IPS DF 6.9 (cell line): ENCODE data around the gene LRRTM4.
"Not testable (repeated sequence)": the region's sequence is repeated elsewhere in the genome, so short reads cannot be mapped to it uniquely, and the experiment has no call there.

Source experiments
- DNase-seq: peaks from one replicate; pipeline ENCODE4 v3.0.0-alpha.2; 2013; ENCODE audit warnings: low read depth, low spot score
- H3K27ac ChIP-seq: one replicate; pipeline ENCODE4 v1.5.1; 2013; ENCODE audit warnings: low read length, control low read depth
- H3K27me3 ChIP-seq: 2 replicates; pipeline ENCODE4 v1.6.1; 2013; ENCODE audit warnings: mild to moderate bottlenecking, low read length; ENCODE audit not compliant: control insufficient read depth, insufficient read depth
- H3K36me3 ChIP-seq: 2 replicates; pipeline ENCODE4 v1.6.1; 2013; ENCODE audit warnings: low read length; ENCODE audit not compliant: control insufficient read depth, insufficient read depth
- H3K4me1 ChIP-seq: 2 replicates; pipeline ENCODE4 v1.6.1; 2013; ENCODE audit warnings: low read length; ENCODE audit not compliant: control insufficient read depth, insufficient read depth
- H3K4me3 ChIP-seq: 2 replicates; pipeline ENCODE4 v1.5.1; 2013; ENCODE audit warnings: mild to moderate bottlenecking, low read length
- H3K9me3 ChIP-seq: 2 replicates; pipeline ENCODE4 v1.6.1; 2013; ENCODE audit warnings: low read length, inconsistent platforms; ENCODE audit not compliant: control insufficient read depth, insufficient read depth
- WGBS: extraction: QIAGEN DNeasy Blood & Tissue Kit; methylation state at CpG from one replicate; pipeline ENCODE4 v1.1.7; 2013; ENCODE audit warnings: mixed read lengths, missing lambda C conversion rate; ENCODE audit not compliant: insufficient read length, insufficient coverage; 5-methylcytosine and 5-hydroxymethylcytosine counted together

The LRRTM4 gene

DNA sequence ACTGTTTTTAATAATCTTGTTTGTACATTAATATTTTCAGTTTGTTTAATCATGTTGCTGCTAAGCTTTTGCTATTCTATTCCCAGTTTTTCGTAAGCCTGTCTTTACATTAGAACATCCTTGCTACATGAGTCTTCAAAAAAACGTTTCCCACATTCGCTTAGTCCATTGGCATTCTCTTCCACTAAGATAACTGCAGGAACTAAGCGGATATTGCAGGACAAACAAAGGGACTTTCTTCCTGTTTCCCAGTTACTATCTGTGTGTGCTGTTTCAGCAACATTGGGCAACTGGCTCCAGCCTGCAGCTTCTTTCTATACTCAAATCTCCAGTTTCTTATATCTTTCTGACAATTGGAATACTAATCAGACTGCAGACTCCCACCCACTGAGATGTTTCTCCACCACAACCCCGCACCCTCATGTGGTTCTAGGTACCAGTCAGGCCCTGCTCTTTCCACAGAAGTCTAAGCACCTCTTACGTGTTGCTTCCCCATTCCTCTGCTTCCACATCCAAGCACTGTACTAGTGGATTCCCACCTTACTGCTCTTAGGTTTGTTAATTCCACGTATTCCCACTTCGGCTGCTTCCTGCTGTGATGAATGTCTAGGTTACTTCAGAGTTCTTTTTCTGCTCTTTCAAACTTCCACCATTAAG, 420.3 kb downstream of the LRRTM4 start:
- no peaks in the 10 kb centered on the region for H3K9me3 ChIP-seq
- no CpG with 5 or more reads among the region's 8 CpGs for WGBS
- DNase-seq: no peak

DNA sequence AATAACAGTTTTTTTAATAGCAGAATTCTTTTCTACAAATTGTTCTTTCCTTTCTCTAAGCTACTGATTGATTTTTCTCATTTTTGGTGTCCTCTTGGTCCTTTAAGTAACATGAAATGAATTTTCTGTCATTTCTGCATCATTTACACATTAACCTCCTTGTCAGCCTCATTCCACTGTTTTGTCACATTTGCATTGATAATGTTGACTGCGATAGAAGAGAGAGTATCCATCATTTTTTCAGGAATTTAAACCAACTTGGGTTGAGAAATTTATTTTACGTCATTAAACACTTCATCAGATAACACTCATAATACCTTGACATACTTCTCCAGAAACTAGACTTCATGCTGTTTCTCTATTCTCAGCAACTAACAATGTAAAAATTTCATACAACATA, 422.2 kb downstream of the LRRTM4 start:
- no peak overlapping the region for H3K4me3 ChIP-seq
- no CpG with 5 or more reads among the region's 2 CpGs for WGBS
- no peaks in the 10 kb centered on the region for H3K9me3 ChIP-seq
- H3K27ac ChIP-seq: no peak overlapping the region
- no peaks in the 10 kb centered on the region; the same call in 1 of the 2 replicates for H3K36me3 ChIP-seq
- DNase-seq: no peak
- peaks cover 1% of the 10 kb centered on the region; the same call in 1 of the 2 replicates for H3K4me1 ChIP-seq
- H3K27me3 ChIP-seq: no peaks in the 10 kb centered on the region

More for the DNA sequence above, 420.3 kb downstream of the LRRTM4 start:
- Histone ChIP-seq H3K4me1 (peaks cover 1% of the 10 kb centered on the region; the same call in 1 of the 2 replicates), H3K4me3 (no peak overlapping the region), H3K27me3 (no peaks in the 10 kb centered on the region), H3K27ac (no peak overlapping the region), H3K36me3 (no peaks in the 10 kb centered on the region; the same call in 1 of the 2 replicates)

DNA sequence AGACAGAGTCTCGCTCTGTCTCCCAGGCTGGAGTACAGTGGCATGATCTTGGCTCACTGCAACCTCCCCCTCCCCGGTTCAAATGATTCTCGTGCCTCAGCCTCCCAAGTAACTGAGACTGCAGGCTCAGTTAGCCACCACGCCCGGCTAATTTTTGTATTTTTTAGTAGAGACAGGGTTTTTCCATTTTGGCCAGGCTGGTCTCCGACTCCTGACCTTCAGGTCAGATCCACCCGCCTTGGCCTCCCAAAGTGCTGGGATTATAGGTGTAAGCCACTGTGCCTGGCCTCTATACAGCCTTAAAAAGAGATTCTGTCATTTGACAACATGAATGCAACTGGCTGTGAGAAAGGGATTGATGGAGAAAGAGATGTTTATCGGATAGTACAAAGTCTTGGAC, 426.7 kb downstream of the LRRTM4 start:
- WGBS: no CpG with 5 or more reads among the region's 8 CpGs
- not testable (repeated sequence) for H3K27me3 ChIP-seq, H3K9me3 ChIP-seq, H3K4me3 ChIP-seq, H3K36me3 ChIP-seq, DNase-seq, H3K4me1 ChIP-seq, H3K27ac ChIP-seq

DNA sequence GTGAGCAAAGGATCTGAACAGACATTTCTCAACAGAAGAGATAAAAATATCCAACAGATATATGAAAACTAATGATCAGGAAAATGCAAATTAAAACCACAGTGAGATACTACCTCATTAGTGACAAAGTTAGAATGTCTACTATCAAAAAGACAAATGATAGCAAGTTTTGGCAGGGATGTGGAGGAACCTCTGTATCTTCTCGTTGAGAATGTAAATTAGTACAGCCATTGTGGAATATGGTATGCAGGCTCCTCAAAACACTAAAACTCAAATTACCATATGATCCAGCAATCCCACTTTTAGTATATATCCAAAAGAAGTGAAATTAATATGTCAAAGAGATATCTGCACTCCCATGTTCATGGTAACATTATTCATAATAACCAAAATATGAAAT, 427.1 kb downstream of the LRRTM4 start:
- no CpG with 5 or more reads among the region's 1 CpG for WGBS
- no peak for DNase-seq
- H3K4me1 ChIP-seq: no peaks in the 10 kb centered on the region
- H3K4me3 ChIP-seq: no peak overlapping the region
- H3K27me3 ChIP-seq: no peaks in the 10 kb centered on the region
- no peak overlapping the region for H3K27ac ChIP-seq
- no peaks in the 10 kb centered on the region for H3K36me3 ChIP-seq
- no peaks in the 10 kb centered on the region for H3K9me3 ChIP-seq

DNA sequence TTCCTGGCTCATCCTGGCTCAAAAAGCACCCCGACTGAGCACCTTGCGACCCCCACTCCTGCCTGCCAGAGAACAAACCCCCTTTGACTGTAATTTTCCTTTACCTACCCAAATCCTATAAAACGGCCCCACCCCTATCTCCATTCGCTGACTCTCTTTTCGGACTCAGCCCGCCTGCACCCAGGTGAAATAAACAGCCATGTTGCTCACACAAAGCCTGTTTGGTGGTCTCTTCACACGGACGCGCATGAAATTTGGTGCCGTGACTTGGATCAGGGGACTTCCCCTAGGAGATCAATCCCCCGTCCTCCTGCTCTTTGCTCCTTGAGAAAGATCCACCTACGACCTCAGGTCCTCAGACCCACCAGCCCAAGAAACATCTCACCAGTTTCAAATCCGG, 433.8 kb downstream of the LRRTM4 start:
- not testable (repeated sequence) for H3K9me3 ChIP-seq, DNase-seq, H3K4me1 ChIP-seq, H3K27me3 ChIP-seq, H3K27ac ChIP-seq, H3K36me3 ChIP-seq
- WGBS: no CpG with 5 or more reads among the region's 13 CpGs
- peak overlapping the region; percentile 91; the same call in 1 of the 2 replicates for H3K4me3 ChIP-seq

DNA sequence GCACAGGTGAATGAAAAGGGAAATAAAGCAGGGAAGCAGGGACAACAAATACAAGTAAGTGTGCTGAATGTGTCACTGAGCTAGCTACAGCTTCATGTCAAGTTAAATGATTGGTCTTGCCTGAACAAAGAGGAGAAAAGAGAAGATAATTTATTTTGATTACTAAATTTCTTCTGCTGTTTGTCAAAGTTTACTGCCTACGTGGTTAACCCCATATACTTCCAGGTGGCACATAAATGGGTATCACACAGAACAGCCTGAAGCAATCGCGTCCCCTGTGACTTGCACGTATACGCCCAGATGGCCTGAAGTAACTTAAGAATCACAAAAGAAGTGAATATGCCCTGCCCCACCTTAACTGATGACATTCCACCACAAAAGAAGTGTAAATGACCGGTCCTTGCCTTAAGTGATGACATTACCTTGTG, 434.2 kb downstream of the LRRTM4 start:
- peaks cover 2% of the 10 kb centered on the region; the same call in 1 of the 2 replicates for H3K4me1 ChIP-seq
- H3K27me3 ChIP-seq: no peaks in the 10 kb centered on the region
- no peaks in the 10 kb centered on the region for H3K9me3 ChIP-seq
- no peak for DNase-seq
- peak overlapping the region; percentile 15; the same call in 1 of the 2 replicates for H3K4me3 ChIP-seq
- no CpG with 5 or more reads among the region's 6 CpGs for WGBS
- H3K36me3 ChIP-seq: no peaks in the 10 kb centered on the region
- no peak overlapping the region for H3K27ac ChIP-seq

DNA sequence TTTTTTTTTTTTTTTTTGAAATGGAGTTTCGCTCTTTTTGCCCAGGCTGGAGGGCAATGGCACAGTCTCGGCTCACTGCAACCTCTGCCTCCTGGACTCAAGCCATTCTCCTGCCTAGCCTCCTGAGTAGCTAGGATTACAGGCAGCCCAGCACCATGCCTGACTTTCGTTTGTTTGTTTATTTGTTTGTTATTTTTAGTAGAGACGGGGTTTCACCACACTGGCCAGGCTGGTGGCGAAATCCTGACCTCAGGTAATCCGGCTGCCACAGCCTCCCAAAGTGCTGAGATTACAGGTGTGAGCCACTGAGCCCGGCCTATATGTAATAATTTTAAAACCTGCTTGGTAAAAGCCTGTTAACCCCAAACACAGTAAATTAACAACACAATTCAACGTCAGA, 435.7 kb downstream of the LRRTM4 start:
- peaks cover 2% of the 10 kb centered on the region; the same call in 1 of the 2 replicates for H3K4me1 ChIP-seq
- no CpG with 5 or more reads among the region's 8 CpGs for WGBS
- H3K27ac ChIP-seq: no peak overlapping the region
- H3K4me3 ChIP-seq: no peak overlapping the region
- no peaks in the 10 kb centered on the region for H3K36me3 ChIP-seq
- no peaks in the 10 kb centered on the region for H3K9me3 ChIP-seq
- no peaks in the 10 kb centered on the region for H3K27me3 ChIP-seq
- DNase-seq: no peak

DNA sequence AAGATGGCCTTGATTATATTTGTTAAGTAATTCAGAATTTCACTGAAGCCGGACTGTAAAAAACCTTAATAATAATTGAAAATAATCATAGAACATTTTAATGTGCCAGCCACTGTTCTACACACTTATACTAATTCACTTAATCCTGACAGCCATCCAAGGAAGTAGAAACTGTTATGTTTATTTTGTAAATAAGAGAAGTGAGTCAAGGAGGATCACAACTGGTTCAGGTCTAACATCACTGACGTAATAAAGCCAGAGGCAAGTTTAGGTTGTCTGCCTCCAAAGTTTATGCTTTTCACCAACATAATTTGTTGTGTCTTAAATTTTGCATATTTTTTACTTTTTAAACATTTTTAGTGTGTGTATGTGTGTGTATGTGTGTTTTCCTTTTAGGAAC, 436.1 kb downstream of the LRRTM4 start:
- no peak for DNase-seq
- WGBS: no CpG with 5 or more reads among the region's 2 CpGs
- Histone ChIP-seq H3K27me3 (no peaks in the 10 kb centered on the region), H3K27ac (no peak overlapping the region), H3K9me3 (no peaks in the 10 kb centered on the region), H3K4me3 (no peak overlapping the region), H3K36me3 (no peaks in the 10 kb centered on the region), H3K4me1 (peaks cover 2% of the 10 kb centered on the region; the same call in 1 of the 2 replicates)

DNA sequence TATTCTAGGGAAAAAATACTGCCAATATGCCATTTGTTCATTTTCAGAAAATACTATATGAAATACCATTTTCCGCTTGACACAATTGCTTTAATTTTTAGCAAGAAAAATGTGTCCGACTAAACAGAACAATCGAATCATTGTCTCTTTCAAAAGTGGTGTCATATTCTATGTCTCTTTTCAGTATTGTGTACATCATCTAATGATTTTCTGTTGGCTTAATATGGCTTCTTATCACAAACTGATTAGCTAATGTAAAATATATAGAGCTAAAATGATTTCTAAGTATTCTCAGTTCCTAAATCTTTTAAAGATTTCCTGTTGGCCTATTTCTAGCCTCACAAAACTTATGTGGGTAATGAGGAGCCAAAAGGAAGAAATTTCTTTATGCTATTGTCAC, 436.6 kb downstream of the LRRTM4 start:
- no CpG with 5 or more reads among the region's 3 CpGs for WGBS
- Histone ChIP-seq H3K27ac (no peak overlapping the region), H3K9me3 (no peaks in the 10 kb centered on the region), H3K27me3 (no peaks in the 10 kb centered on the region), H3K36me3 (no peaks in the 10 kb centered on the region), H3K4me1 (peaks cover 2% of the 10 kb centered on the region; the same call in 1 of the 2 replicates), H3K4me3 (no peak overlapping the region)
- no peak for DNase-seq

DNA sequence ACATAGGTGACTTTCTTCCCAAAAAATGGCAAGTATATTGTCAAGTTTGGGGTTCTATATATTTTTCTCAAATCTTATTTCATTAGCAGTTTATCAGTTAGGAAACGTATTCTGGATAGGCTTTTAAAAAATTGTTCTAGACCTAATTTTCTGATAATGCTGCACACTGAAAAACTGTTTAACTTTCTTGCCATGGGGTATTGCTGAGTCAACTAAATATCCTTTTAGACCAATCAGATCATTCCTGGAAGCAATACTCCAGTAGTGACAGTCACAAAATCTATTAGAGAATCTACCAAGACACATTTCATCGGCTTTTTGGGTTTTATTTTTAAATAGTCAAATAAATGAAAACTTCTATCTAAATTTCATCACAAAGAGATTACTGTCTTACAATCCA, 440.6 kb downstream of the LRRTM4 start:
- no peak overlapping the region for H3K27ac ChIP-seq
- H3K4me1 ChIP-seq: peaks cover 2% of the 10 kb centered on the region; the same call in 1 of the 2 replicates
- no peaks in the 10 kb centered on the region for H3K36me3 ChIP-seq
- DNase-seq: no peak
- WGBS: no CpG with 5 or more reads among the region's 2 CpGs
- no peak overlapping the region for H3K4me3 ChIP-seq
- H3K27me3 ChIP-seq: no peaks in the 10 kb centered on the region
- H3K9me3 ChIP-seq: no peaks in the 10 kb centered on the region

DNA sequence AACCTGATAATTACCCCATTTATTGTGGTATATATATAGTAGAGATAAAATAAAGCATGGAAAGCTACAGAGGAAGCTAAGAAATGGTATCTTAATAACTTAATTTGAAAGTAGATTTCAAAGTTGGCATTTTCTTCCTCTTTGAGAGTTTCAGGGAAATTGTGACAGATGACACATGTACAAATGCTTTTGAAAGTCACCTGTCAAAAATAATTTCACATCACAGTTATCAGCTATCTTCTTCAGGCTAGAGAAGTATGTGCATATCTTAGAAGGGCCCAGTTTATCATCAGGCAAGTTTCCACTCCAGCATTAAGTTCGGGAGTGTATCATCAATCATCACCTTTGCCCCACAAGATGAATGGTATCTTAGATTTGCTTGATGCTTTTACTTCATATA, 457.9 kb downstream of the LRRTM4 start:
- WGBS: no CpG with 5 or more reads among the region's 1 CpG
- H3K36me3 ChIP-seq: no peaks in the 10 kb centered on the region
- no peak overlapping the region for H3K27ac ChIP-seq
- no peaks in the 10 kb centered on the region for H3K9me3 ChIP-seq
- no peaks in the 10 kb centered on the region for H3K27me3 ChIP-seq
- no peak overlapping the region for H3K4me3 ChIP-seq
- DNase-seq: no peak
- no peaks in the 10 kb centered on the region for H3K4me1 ChIP-seq
